GM12892 (cell line): ENCODE data around the gene LYPLAL1.

Experiments used
- POLR2A ChIP-seq: IDR thresholded peaks from 2 replicates; pipeline ENCODE4 v1.6.1; 2011; ENCODE audit warnings: low read depth, low read length, control low read depth
- TAF1 ChIP-seq: IDR thresholded peaks from 2 replicates; pipeline ENCODE4 v1.6.1; 2011; ENCODE audit warnings: low read depth, mild to moderate bottlenecking, control low read depth, low read length, borderline replicate concordance

GRCh38 chr1:219163401-219163954, 10.2 kb upstream of the LYPLAL1 start:
- no peak for TF ChIP-seq POLR2A
- no peak for TF ChIP-seq TAF1
